Sigmoid colon (tissue), 7 donors: ENCODE measurements around the gene RING1. TPM values are rescaled to one million over a fixed set of nuclear protein-coding genes. Genes with fewer than 3 reads are reported as not detected.

Experiments
- DNase-seq: peaks from one replicate; pipeline ENCODE4 v3.0.0-alpha.2; 2019
- H3K27ac ChIP-seq, 4 donors: fragments of 200-600 bp; sonication (generic); one replicate each; pipeline ENCODE4 v1.5.1; 2016 to 2019; ENCODE audit warnings: mild to moderate bottlenecking in 1 of 4
- H3K27me3 ChIP-seq, 3 donors: fragments of 200-600 bp; sonication (generic); one replicate each; pipeline ENCODE4 v1.5.1; 2019; ENCODE audit warnings: mild to moderate bottlenecking in 1 of 3
- H3K36me3 ChIP-seq, 4 donors: fragments of 200-600 bp; sonication (generic); one replicate each; pipeline ENCODE4 v1.5.1; 2016 to 2019
- H3K4me1 ChIP-seq, 4 donors: fragments of 200-600 bp; sonication (generic); one replicate each; pipeline ENCODE4 v1.5.1; 2017 to 2019
- H3K4me3 ChIP-seq, 4 donors: fragments of 200-600 bp; sonication (generic); one replicate each; pipeline ENCODE4 v1.5.1; 2017 to 2019; ENCODE audit warnings: mild to moderate bottlenecking in 2 of 4, moderate library complexity in 1 of 4
- H3K9me3 ChIP-seq, 4 donors: fragments of 200-600 bp in 3 of 4; sonication (generic) in 3 of 4; one replicate each; pipeline versions ENCODE4 v1.5.1 to v1.6.1; 2013 to 2019
- CTCF ChIP-seq, 4 experiments: fragments of 450-650 bp in 3 of 4; fragments of 200-600 bp in 1 of 4; IDR thresholded peaks; one replicate each; pipeline ENCODE4 v1.5.1; 2016 to 2019; ENCODE audit warnings: antibody characterized with exemption in 4 of 4, mild to moderate bottlenecking in 3 of 4, moderate library complexity in 2 of 4
- EP300 ChIP-seq, 4 donors: sonication (generic); formaldehyde crosslinking; IDR thresholded peaks; one replicate each; pipeline ENCODE4 v1.6.1; 2017; ENCODE audit warnings: antibody characterized with exemption in 4 of 4
- POLR2A ChIP-seq, 2 donors: fragments of 450-650 bp; IDR thresholded peaks; one replicate each; pipeline ENCODE4 v1.6.1; 2016; ENCODE audit warnings: antibody characterized with exemption in 2 of 2, mild to moderate bottlenecking in 2 of 2, moderate library complexity in 2 of 2
- POLR2AphosphoS5 ChIP-seq, 4 donors: sonication (generic); formaldehyde crosslinking; IDR thresholded peaks; one replicate each; pipeline ENCODE4 v1.6.1; 2017; ENCODE audit warnings: antibody characterized with exemption in 4 of 4
- WGBS, 2 donors: extraction: QIAGEN DNeasy Blood & Tissue Kit; methylation state at CpG; one replicate each; pipeline ENCODE4 v1.1.7; 2013; 5-methylcytosine and 5-hydroxymethylcytosine counted together
- intact Hi-C: fragments of 100-400 bp; cut with DNase I; formaldehyde crosslinking; loops from one replicate; pipeline ENCODE4 v1.15.1; 2023
- polyA plus RNA-seq, 3 donors: library from polyadenylated mRNA; stranded (reverse); fragments of 200-250 nt; gene quantifications; one replicate each; pipeline ENCODE4 v1.2.3, GENCODE V29; 2013
- total RNA-seq, 4 donors: library from RNA; depleted of rRNA; stranded (reverse); fragments of >200 nt; gene quantifications; one replicate each; pipeline ENCODE4 v1.1.0, GENCODE V29; 2016
- donor health status: healthy with polysubstance abuse.
- donor health status: Bipolar disorder and iron deficiency.
- donor health status: healthy.

Gene RING1
- total and polyA plus RNA-seq, 7 donors: 13.2 to 36.0 (median 18.1) TPM

- Histone ChIP-seq H3K4me1 (peaks cover 0 to 27% (median 24%) of the 10 kb centered on the region in 4 donors), H3K9me3 (no peaks in the 10 kb centered on the region), H3K36me3 (peaks cover 0 to 22% (median 4%) of the 10 kb centered on the region in 4 donors), H3K27me3 (no peaks in the 10 kb centered on the region), H3K4me3 (peak overlapping the region; percentile 37 to 64 (median 54)), H3K27ac (peak overlapping the region; percentile 89 to 94 (median 94))
- DNase-seq: peak; percentile 68
- intact Hi-C loops: loop anchor here (2.0 to 5.0 kb wide), 4 partner anchors 41 to 358 kb away; partner anchors contain the start of genes RING1, RXRB and SLC39A7
- WGBS, 2 donors: 20% methylated on average over 15 of the region's 15 CpGs
- no peak for TF ChIP-seq POLR2A (IDR thresholded peaks at IDR 0.05)
- no peak for TF ChIP-seq CTCF (IDR thresholded peaks at IDR 0.05)
- no peak for TF ChIP-seq EP300 (IDR thresholded peaks at IDR 0.05)
- TF ChIP-seq POLR2AphosphoS5 (IDR thresholded peaks at IDR 0.05): no peak
Observed at GRCh38 chr6:33249732-33250630, 41.7 kb downstream of the RING1 start.

- Histone ChIP-seq H3K4me3 (no peak overlapping the region), H3K9me3 (no peaks in the 10 kb centered on the region), H3K36me3 (peaks cover 0 to 23% (median 4%) of the 10 kb centered on the region in 4 donors), H3K4me1 (peaks cover 0 to 27% (median 24%) of the 10 kb centered on the region in 4 donors), H3K27ac (peak overlapping the region; percentile 89 to 94 (median 94)), H3K27me3 (no peaks in the 10 kb centered on the region)
- intact Hi-C loops: no loop called here
- TF ChIP-seq CTCF (IDR thresholded peaks at IDR 0.05) (no peak), EP300 (IDR thresholded peaks at IDR 0.05) (no peak), POLR2AphosphoS5 (IDR thresholded peaks at IDR 0.05) (no peak), POLR2A (IDR thresholded peaks at IDR 0.05) (no peak)
- 92 to 98% methylated on average over 13 of the region's 13 CpGs for WGBS, 2 donors
- DNase-seq: no peak
Observed at GRCh38 chr6:33250731-33251130, 42.4 kb downstream of the RING1 start.

GRCh38 chr6:33251395-33252012 is 43.2 kb downstream of the RING1 start:
- 88 to 92% methylated on average over 6 of the region's 6 CpGs for WGBS, 2 donors
- intact Hi-C loops: no loop called here
- Histone ChIP-seq H3K27me3 (no peaks in the 10 kb centered on the region), H3K27ac (no peak overlapping the region), H3K36me3 (peaks cover 0 to 23% (median 4%) of the 10 kb centered on the region in 4 donors), H3K4me1 (peaks cover 0 to 27% (median 24%) of the 10 kb centered on the region in 4 donors), H3K4me3 (no peak overlapping the region), H3K9me3 (no peaks in the 10 kb centered on the region)
- TF ChIP-seq POLR2A (IDR thresholded peaks at IDR 0.05) (no peak), EP300 (IDR thresholded peaks at IDR 0.05) (no peak), POLR2AphosphoS5 (IDR thresholded peaks at IDR 0.05) (no peak), CTCF (IDR thresholded peaks at IDR 0.05) (no peak)
- DNase-seq: no peak

- Histone ChIP-seq H3K9me3 (no peaks in the 10 kb centered on the region), H3K4me1 (peaks cover 0 to 25% (median 21%) of the 10 kb centered on the region in 4 donors), H3K36me3 (peaks cover 0 to 31% (median 8%) of the 10 kb centered on the region in 4 donors), H3K4me3 (no peak overlapping the region), H3K27ac (no peak overlapping the region), H3K27me3 (no peaks in the 10 kb centered on the region)
- intact Hi-C loops: no loop called here
- DNase-seq: no peak
- TF ChIP-seq EP300 (IDR thresholded peaks at IDR 0.05): no peak
Observed at GRCh38 chr6:33252759-33253158, 44.5 kb downstream of the RING1 start.

GRCh38 chr6:33254591-33254990 is 46.3 kb downstream of the RING1 start:
- peaks cover 0 to 46% (median 10%) of the 10 kb centered on the region in 4 donors for H3K36me3 ChIP-seq
- intact Hi-C loops: no loop called here
- 95 to 97% methylated on average over 4 of the region's 4 CpGs for WGBS, 2 donors

More at GRCh38 chr6:33254591-33254990, 46.3 kb downstream of the RING1 start:
- H3K4me3 ChIP-seq: no peak overlapping the region
- no peak overlapping the region for H3K27ac ChIP-seq
- TF ChIP-seq POLR2AphosphoS5 (IDR thresholded peaks at IDR 0.05): no peak
- no peak for TF ChIP-seq EP300 (IDR thresholded peaks at IDR 0.05)
- no peak for TF ChIP-seq POLR2A (IDR thresholded peaks at IDR 0.05)
- TF ChIP-seq CTCF (IDR thresholded peaks at IDR 0.05): no peak
- H3K4me1 ChIP-seq: peaks cover 0 to 12% (median 12%) of the 10 kb centered on the region in 4 donors
- DNase-seq: peak; percentile 12
- H3K9me3 ChIP-seq: no peaks in the 10 kb centered on the region
- H3K27me3 ChIP-seq: no peaks in the 10 kb centered on the region
